Fibroblast of lung (primary cell): Measurements from ENCODE around the gene PGBD2. TPM values are rescaled to one million over a fixed set of nuclear protein-coding genes. Genes with fewer than 3 reads are reported as not detected.
A peak's percentile ranks its signal among the peaks of the same experiment; 100 is the strongest.

ENCODE experiments used
- DNase-seq, 2 donors: peaks; one replicate each; pipeline versions ENCODE4 v3.0.0 to v3.0.0-alpha.2; 2010; ENCODE audit warnings: low read depth in 2 of 2
- H2AFZ ChIP-seq: 2 replicates; pipeline ENCODE4 v1.5.1; 2012; ENCODE audit warnings: low read length, control low read depth, inconsistent platforms
- H3K27ac ChIP-seq: 2 replicates; pipeline ENCODE4 v1.5.1; 2011; ENCODE audit warnings: low read length, control low read depth; ENCODE audit not compliant: insufficient read depth
- H3K27me3 ChIP-seq: 2 replicates; pipeline ENCODE4 v1.5.1; 2011; ENCODE audit warnings: mild to moderate bottlenecking, low read length; ENCODE audit not compliant: control insufficient read depth, insufficient read depth
- H3K36me3 ChIP-seq: 2 replicates; pipeline ENCODE4 v1.5.1; 2011; ENCODE audit warnings: low read length; ENCODE audit not compliant: control insufficient read depth, insufficient read depth
- H3K4me1 ChIP-seq: 2 replicates; pipeline ENCODE4 v1.5.1; 2011; ENCODE audit warnings: low read length; ENCODE audit not compliant: control insufficient read depth, insufficient read depth; ENCODE audit errors: extremely low read depth
- H3K4me2 ChIP-seq: 2 replicates; pipeline ENCODE4 v1.5.1; 2011; ENCODE audit warnings: low read length, control low read depth; ENCODE audit not compliant: insufficient read depth; ENCODE audit errors: extremely low read depth
- H3K4me3 ChIP-seq, 4 experiments: fragments of 200-600 bp in 1 of 4; sonication (generic) in 1 of 4; replicated peaks in 1 of 4; 2 replicates each; pipeline ENCODE4 v1.5.1; 2011 to 2016; ENCODE audit warnings: low read length in 4 of 4, low read depth in 3 of 4, mild to moderate bottlenecking in 3 of 4, control low read depth in 2 of 4, inconsistent platforms in 1 of 4, mixed read lengths in 1 of 4; ENCODE audit not compliant: insufficient read depth in 1 of 4; ENCODE audit errors: control extremely low read depth in 1 of 4
- H3K79me2 ChIP-seq: 2 replicates; pipeline ENCODE4 v1.5.1; 2012; ENCODE audit warnings: mild to moderate bottlenecking, low read length, inconsistent platforms; ENCODE audit not compliant: control insufficient read depth, insufficient read depth
- H3K9ac ChIP-seq: 2 replicates; pipeline ENCODE4 v1.5.1; 2011; ENCODE audit warnings: mild to moderate bottlenecking, low read length, control low read depth; ENCODE audit not compliant: insufficient read depth
- H3K9me3 ChIP-seq: 2 replicates; pipeline ENCODE4 v1.5.1; 2012; ENCODE audit warnings: low read depth, low read length; ENCODE audit not compliant: control insufficient read depth, insufficient read depth
- H4K20me1 ChIP-seq: 2 replicates; pipeline ENCODE4 v1.5.1; 2011; ENCODE audit warnings: low read length; ENCODE audit not compliant: control insufficient read depth, insufficient read depth; ENCODE audit errors: extremely low read depth
- CTCF ChIP-seq, 2 donors: IDR thresholded peaks in 1 of 2; conservative IDR thresholded peaks in 1 of 2; 1 replicate in 1 of 2; 2 replicates in 1 of 2; pipeline ENCODE4 v1.5.1; 2011 to 2012; ENCODE audit warnings: low read length in 2 of 2, control low read depth in 1 of 2, inconsistent platforms in 1 of 2, low read depth in 1 of 2, mild to moderate bottlenecking in 1 of 2
- EZH2 ChIP-seq: IDR thresholded peaks from 2 replicates; pipeline ENCODE4 v1.5.1; 2012; ENCODE audit warnings: low read length, control low read depth, mild to moderate bottlenecking; ENCODE audit errors: missing control alignments
- polyA plus RNA-seq, 2 donors: library from polyadenylated mRNA; depleted of rRNA in 1 of 2; stranded (reverse) in 1 of 2; unstranded in 1 of 2; fragments of >200 nt; gene quantifications; 2 replicates each; pipeline ENCODE4 v1.2.1, GENCODE V29; 2011 to 2012; ENCODE audit warnings: missing spikeins in 1 of 2
- total RNA-seq: library from RNA; depleted of rRNA; stranded (reverse); fragments of >200 nt; gene quantifications from 2 replicates; pipeline ENCODE4 v1.2.1, GENCODE V29; 2014

PGBD2 gene
- total and polyA plus RNA-seq, 2 donors (not counting 1 experiment from before 2014, with no cell fraction given): 4.0 to 7.1 TPM

- H3K79me2 ChIP-seq: peaks cover 12% of the 10 kb centered on the region
- peak overlapping the region; percentile 53 to 80 (median 62) for H3K4me3 ChIP-seq
- no peaks in the 10 kb centered on the region for H3K9me3 ChIP-seq
- peaks cover 12% of the 10 kb centered on the region for H3K36me3 ChIP-seq
- H3K4me1 ChIP-seq: peaks cover 9% of the 10 kb centered on the region
- TF ChIP-seq EZH2: no peak
- peak in 1 of 2 donors; percentile 28 for TF ChIP-seq CTCF (conservative IDR thresholded peaks at IDR 0.05 in 1 of 2, IDR thresholded peaks at IDR 0.05 in 1 of 2; ENCODE audit: low read depth in 1 of 2, low read length in 2 of 2)
- H2AFZ ChIP-seq: peak overlapping the region; percentile 77
- peak overlapping the region; percentile 68 for H3K27ac ChIP-seq
- H3K27me3 ChIP-seq: no peaks in the 10 kb centered on the region
- peak overlapping the region; percentile 11 for H3K9ac ChIP-seq
- DNase-seq: peak; percentile 54 to 69
- H4K20me1 ChIP-seq: no peaks in the 10 kb centered on the region
- peak overlapping the region; percentile 94 for H3K4me2 ChIP-seq
Observed at GRCh38 chr1:248858096-248858890, 47.7 kb upstream of the PGBD2 start.

GRCh38 chr1:248858891-248859889 is 46.8 kb upstream of the PGBD2 start, which contains the start of gene ZNF692:
TSS of gene ZNF692 (minus strand) at chr1:248859085. CDS start at chr1:248858309, 776 bp downstream.
- H3K27me3 ChIP-seq: no peaks in the 10 kb centered on the region
- H3K9me3 ChIP-seq: no peaks in the 10 kb centered on the region
- H2AFZ ChIP-seq: peak within 1 kb of the TSS; percentile 89
- peak within 1 kb of the TSS; percentile 70 for H3K27ac ChIP-seq
- H3K9ac ChIP-seq: peak within 1 kb of the TSS; percentile 64
- peaks cover 9% of the 10 kb centered on the region for H3K4me1 ChIP-seq
- DNase-seq: peak; percentile 97 to 98
- H3K36me3 ChIP-seq: peaks cover 8% of the 10 kb centered on the region
- TF ChIP-seq EZH2 (no peak), CTCF (conservative IDR thresholded peaks at IDR 0.05 in 1 of 2, IDR thresholded peaks at IDR 0.05 in 1 of 2; ENCODE audit: low read depth in 1 of 2, low read length in 2 of 2) (no peak)
- H3K79me2 ChIP-seq: peaks cover 12% of the 10 kb centered on the region
- peak within 1 kb of the TSS; percentile 55 to 80 (median 68) for H3K4me3 ChIP-seq
- H4K20me1 ChIP-seq: no peaks in the 10 kb centered on the region
- H3K4me2 ChIP-seq: peak within 1 kb of the TSS; percentile 94

- no peak overlapping the region for H3K9ac ChIP-seq
- no peak for DNase-seq
- H3K9me3 ChIP-seq: no peaks in the 10 kb centered on the region
- H3K27ac ChIP-seq: no peak overlapping the region
- no peaks in the 10 kb centered on the region for H4K20me1 ChIP-seq
- H3K36me3 ChIP-seq: peaks cover 4% of the 10 kb centered on the region
- H3K4me2 ChIP-seq: no peak overlapping the region
- peaks cover 9% of the 10 kb centered on the region for H3K4me1 ChIP-seq
- H3K79me2 ChIP-seq: peaks cover 12% of the 10 kb centered on the region
- no peak for TF ChIP-seq CTCF (conservative IDR thresholded peaks at IDR 0.05 in 1 of 2, IDR thresholded peaks at IDR 0.05 in 1 of 2; ENCODE audit: low read depth in 1 of 2, low read length in 2 of 2)
- no peak overlapping the region for H2AFZ ChIP-seq
- H3K4me3 ChIP-seq: no peak overlapping the region
- H3K27me3 ChIP-seq: no peaks in the 10 kb centered on the region
Observed at GRCh38 chr1:248860007-248860406, 46.0 kb upstream of the PGBD2 start.
